Measurements from ENCODE around the gene PIGL.

GRCh38 chr17:16251043-16251442, 34.0 kb downstream of the PIGL start:
- TF ChIP-seq CTCF (conservative IDR thresholded peaks at IDR 0.05) (no peak), EZH2 (IDR thresholded peaks at IDR 0.05; ENCODE audit: low read depth) (no peak)

Measured in PC-9 (cell line).